ENCODE results near the gene MBTPS1. TPM values are rescaled to one million over a fixed set of nuclear protein-coding genes. Genes with fewer than 3 reads are reported as not detected.

Gene MBTPS1
- total and polyA plus RNA-seq, 4 donors = 21.1 to 65.0 (median 30.8) TPM

DNA sequence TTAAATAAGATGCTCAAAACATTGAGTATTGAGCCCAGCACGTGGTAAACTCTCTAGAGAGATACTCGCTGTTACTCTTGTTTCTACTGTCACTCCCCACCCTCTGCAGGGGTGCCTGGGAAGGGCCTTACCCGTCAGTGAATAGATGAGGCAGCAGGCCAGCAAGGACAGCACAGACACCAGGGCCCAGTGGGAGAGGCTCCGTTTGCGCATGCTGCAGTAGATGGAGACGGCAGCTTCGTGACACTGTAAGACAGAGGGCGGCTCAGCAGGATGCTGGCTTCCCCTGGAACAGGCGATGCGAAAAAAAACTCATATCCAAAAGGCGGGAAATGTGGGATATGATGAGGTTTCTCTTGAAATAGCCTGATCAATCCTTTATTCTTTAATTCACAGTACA lies 94.1 kb downstream of the MBTPS1 start:
- TF ChIP-seq TAF1 (conservative IDR thresholded peaks at IDR 0.05) (no peak), GABPA (IDR thresholded peaks at IDR 0.05 in 1 of 2, conservative IDR thresholded peaks at IDR 0.05 in 1 of 2) (no peak), SP1 (IDR thresholded peaks at IDR 0.05) (no peak), HNF4A (conservative IDR thresholded peaks at IDR 0.05) (no peak), EGR1 (IDR thresholded peaks at IDR 0.05; ENCODE audit: low read depth in 2 of 2) (no peak), HNF4G (IDR thresholded peaks at IDR 0.05) (no peak), NR2F2 (IDR thresholded peaks at IDR 0.05) (no peak), RAD21 (IDR thresholded peaks at IDR 0.05) (no peak)
- H3K4me3 ChIP-seq (ENCODE audit: low read depth in 1 of 3, low read length in 3 of 3) = no peak overlapping the region
- no peak overlapping the region for H3K27ac ChIP-seq (ENCODE audit: low read depth in 1 of 2, low read length in 2 of 2)
- 87% methylated on average over 11 of the region's 11 CpGs for WGBS
- H3K9ac ChIP-seq (ENCODE audit: low read depth in 1 of 2, low read length in 2 of 2) = no peak overlapping the region
- DNase-seq (ENCODE audit: low spot score) = no peak
- no peaks in the 10 kb centered on the region for H3K27me3 ChIP-seq (ENCODE audit: control insufficient read depth in 4 of 4, insufficient read depth in 4 of 4, low read length in 3 of 4)
- no peaks in the 10 kb centered on the region for H3K36me3 ChIP-seq (ENCODE audit: control insufficient read depth in 4 of 4, insufficient read depth in 3 of 4, low read depth in 1 of 4, low read length in 3 of 4)
- H3K4me1 ChIP-seq (ENCODE audit: control insufficient read depth in 4 of 4, insufficient read depth in 4 of 4, low read length in 3 of 4) = no peaks in the 10 kb centered on the region
- peaks cover 0 to 18% (median 4%) of the 10 kb centered on the region in 4 donors for H3K9me3 ChIP-seq (ENCODE audit: control insufficient read depth in 4 of 4, low read length in 3 of 4)

DNA sequence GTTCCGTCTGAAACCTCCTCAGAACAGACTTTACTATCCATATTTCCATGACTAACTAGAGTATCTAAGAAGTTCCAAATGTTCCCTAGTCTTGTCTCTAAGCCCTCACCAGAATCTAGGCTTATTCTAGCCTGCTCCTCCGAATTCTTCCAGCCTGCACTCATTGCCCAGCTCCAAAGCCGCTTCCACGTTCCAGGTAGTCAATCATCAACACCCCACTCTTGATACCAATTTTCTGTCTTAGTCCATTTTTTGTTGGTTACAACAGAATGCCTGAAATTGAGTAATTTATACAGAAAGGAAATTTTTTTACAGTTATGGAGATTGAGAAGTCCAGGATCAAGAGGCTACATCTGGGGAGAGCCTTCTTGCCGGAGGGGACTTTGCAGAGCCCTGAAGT lies 95.3 kb downstream of the MBTPS1 start:
- DNase-seq (ENCODE audit: low spot score) = no peak
- 83% methylated on average over 5 of the region's 5 CpGs for WGBS

DNA sequence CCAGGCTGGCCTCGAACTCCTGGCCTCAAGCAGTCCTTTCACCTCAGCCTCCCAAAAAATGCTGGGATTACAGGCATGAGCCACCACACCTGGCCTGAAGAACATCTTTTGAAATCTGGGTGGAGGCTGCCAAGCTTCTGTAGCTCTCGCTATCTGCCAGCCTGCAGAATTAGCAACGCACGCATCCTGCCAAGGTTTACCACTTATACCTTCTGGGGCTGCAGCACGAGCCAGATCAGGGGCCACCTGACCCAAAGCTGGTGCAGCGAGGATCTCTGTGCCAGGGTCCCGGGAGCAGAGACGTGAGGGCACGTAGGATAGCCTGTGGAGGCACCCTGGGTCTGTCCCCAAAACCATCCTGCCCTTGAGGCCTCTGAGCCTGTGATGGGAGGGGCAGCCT lies 96.4 kb downstream of the MBTPS1 start:
- Histone ChIP-seq H3K27me3 (ENCODE audit: control insufficient read depth in 4 of 4, insufficient read depth in 4 of 4, low read length in 3 of 4) (no peaks in the 10 kb centered on the region), H3K4me1 (ENCODE audit: control insufficient read depth in 4 of 4, insufficient read depth in 4 of 4, low read length in 3 of 4) (no peaks in the 10 kb centered on the region), H3K9ac (ENCODE audit: low read depth in 1 of 2, low read length in 2 of 2) (no peak overlapping the region), H3K9me3 (ENCODE audit: control insufficient read depth in 4 of 4, low read length in 3 of 4) (peaks cover 0 to 18% (median 4%) of the 10 kb centered on the region in 4 donors), H3K27ac (ENCODE audit: low read depth in 1 of 2, low read length in 2 of 2) (no peak overlapping the region), H3K36me3 (ENCODE audit: control insufficient read depth in 4 of 4, insufficient read depth in 3 of 4, low read depth in 1 of 4, low read length in 3 of 4) (no peaks in the 10 kb centered on the region), H3K4me3 (ENCODE audit: low read depth in 1 of 3, low read length in 3 of 3) (no peak overlapping the region)
- DNase-seq (ENCODE audit: low spot score) = no peak
- TF ChIP-seq EGR1 (IDR thresholded peaks at IDR 0.05; ENCODE audit: low read depth in 2 of 2) (no peak), JUND (IDR thresholded peaks at IDR 0.05) (no peak), YY1 (IDR thresholded peaks at IDR 0.05) (no peak), TAF1 (conservative IDR thresholded peaks at IDR 0.05) (no peak)
- TF ChIP-seq, protein P1, sequence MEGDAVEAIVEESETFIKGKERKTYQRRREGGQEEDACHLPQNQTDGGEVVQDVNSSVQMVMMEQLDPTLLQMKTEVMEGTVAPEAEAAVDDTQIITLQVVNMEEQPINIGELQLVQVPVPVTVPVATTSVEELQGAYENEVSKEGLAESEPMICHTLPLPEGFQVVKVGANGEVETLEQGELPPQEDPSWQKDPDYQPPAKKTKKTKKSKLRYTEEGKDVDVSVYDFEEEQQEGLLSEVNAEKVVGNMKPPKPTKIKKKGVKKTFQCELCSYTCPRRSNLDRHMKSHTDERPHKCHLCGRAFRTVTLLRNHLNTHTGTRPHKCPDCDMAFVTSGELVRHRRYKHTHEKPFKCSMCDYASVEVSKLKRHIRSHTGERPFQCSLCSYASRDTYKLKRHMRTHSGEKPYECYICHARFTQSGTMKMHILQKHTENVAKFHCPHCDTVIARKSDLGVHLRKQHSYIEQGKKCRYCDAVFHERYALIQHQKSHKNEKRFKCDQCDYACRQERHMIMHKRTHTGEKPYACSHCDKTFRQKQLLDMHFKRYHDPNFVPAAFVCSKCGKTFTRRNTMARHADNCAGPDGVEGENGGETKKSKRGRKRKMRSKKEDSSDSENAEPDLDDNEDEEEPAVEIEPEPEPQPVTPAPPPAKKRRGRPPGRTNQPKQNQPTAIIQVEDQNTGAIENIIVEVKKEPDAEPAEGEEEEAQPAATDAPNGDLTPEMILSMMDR (IDR thresholded peaks at IDR 0.05; ENCODE audit: low read depth, low read length, missing input control) = no peak
- WGBS = 94% methylated on average over 9 of the region's 9 CpGs

More for the DNA sequence above, 95.3 kb downstream of the MBTPS1 start:
- Histone ChIP-seq H3K36me3 (ENCODE audit: control insufficient read depth in 4 of 4, insufficient read depth in 3 of 4, low read depth in 1 of 4, low read length in 3 of 4) (no peaks in the 10 kb centered on the region), H3K9me3 (ENCODE audit: control insufficient read depth in 4 of 4, low read length in 3 of 4) (peaks cover 0 to 18% (median 4%) of the 10 kb centered on the region in 4 donors), H3K27ac (ENCODE audit: low read depth in 1 of 2, low read length in 2 of 2) (no peak overlapping the region), H3K4me3 (ENCODE audit: low read depth in 1 of 3, low read length in 3 of 3) (no peak overlapping the region), H3K4me1 (ENCODE audit: control insufficient read depth in 4 of 4, insufficient read depth in 4 of 4, low read length in 3 of 4) (no peaks in the 10 kb centered on the region), H3K27me3 (ENCODE audit: control insufficient read depth in 4 of 4, insufficient read depth in 4 of 4, low read length in 3 of 4) (no peaks in the 10 kb centered on the region), H3K9ac (ENCODE audit: low read depth in 1 of 2, low read length in 2 of 2) (no peak overlapping the region)
- TF ChIP-seq SP1 (IDR thresholded peaks at IDR 0.05) (no peak), NR2F2 (IDR thresholded peaks at IDR 0.05) (no peak), HNF4G (IDR thresholded peaks at IDR 0.05) (no peak), JUND (IDR thresholded peaks at IDR 0.05) (no peak), FOXA2 (IDR thresholded peaks at IDR 0.05) (no peak)
- TF ChIP-seq, protein P1 (IDR thresholded peaks at IDR 0.05; ENCODE audit: low read depth, low read length, missing input control) = no peak

Measured in liver (tissue), 9 donors.